H54 (cell line): ENCODE measurements around the gene CHST2.

Experiments used
- DNase-seq: peaks from one replicate; pipeline ENCODE4 v3.0.0; 2011; ENCODE audit warnings: low spot score, mixed read lengths; ENCODE audit not compliant: insufficient read length
- FAIRE-seq: peaks from 3 replicates; lab custom pipeline; 2011; peaks lifted over from hg19 to GRCh38; lab: Jason Lieb, UNC
- POLR2A ChIP-seq: IDR thresholded peaks from 2 replicates; pipeline ENCODE4 v1.6.1; 2011; ENCODE audit warnings: low read depth, mild to moderate bottlenecking, low read length

Gene CHST2

DNA sequence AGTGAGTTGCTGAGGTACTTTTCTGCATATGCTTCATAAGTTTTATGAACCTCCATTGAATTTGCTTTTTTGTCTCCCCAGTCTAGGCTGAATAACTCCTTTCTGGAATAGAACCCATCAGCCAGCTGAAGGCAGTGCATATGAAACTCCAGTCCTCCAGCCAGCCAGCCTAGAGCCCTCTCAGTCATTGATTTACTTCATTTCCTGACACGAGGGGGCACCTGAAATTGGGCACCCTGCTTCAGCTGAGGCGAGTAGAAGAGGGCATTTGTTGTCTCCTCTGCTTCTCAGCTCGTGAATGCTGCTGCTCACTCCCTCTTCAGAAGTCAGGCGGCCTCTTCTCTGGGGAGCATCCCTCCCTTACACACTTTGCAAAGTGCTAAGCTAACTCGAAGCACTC is 32.5 kb downstream of the CHST2 start:
- no peak for DNase-seq
- no peak for TF ChIP-seq POLR2A
- FAIRE-seq: no peak

DNA sequence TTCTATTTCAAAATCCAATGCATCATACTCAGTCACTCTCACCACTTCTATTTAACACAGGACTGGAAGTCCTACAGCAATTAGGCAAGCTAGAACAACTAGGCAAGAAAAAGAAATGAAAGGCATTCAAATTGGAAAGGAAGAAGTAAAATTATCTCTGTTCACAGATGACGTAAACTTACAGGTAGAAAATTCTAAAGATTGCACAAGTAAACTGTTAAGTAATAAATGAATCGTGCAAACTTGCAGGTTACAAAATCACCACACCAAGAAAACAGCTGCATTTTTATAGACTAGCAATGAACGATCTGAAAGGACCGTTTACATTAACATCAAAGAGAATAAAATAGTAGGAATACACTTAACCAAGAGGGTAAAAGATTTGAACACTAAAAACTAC is 36.2 kb downstream of the CHST2 start:
- TF ChIP-seq POLR2A: no peak
- DNase-seq (no peak), FAIRE-seq (no peak)

DNA sequence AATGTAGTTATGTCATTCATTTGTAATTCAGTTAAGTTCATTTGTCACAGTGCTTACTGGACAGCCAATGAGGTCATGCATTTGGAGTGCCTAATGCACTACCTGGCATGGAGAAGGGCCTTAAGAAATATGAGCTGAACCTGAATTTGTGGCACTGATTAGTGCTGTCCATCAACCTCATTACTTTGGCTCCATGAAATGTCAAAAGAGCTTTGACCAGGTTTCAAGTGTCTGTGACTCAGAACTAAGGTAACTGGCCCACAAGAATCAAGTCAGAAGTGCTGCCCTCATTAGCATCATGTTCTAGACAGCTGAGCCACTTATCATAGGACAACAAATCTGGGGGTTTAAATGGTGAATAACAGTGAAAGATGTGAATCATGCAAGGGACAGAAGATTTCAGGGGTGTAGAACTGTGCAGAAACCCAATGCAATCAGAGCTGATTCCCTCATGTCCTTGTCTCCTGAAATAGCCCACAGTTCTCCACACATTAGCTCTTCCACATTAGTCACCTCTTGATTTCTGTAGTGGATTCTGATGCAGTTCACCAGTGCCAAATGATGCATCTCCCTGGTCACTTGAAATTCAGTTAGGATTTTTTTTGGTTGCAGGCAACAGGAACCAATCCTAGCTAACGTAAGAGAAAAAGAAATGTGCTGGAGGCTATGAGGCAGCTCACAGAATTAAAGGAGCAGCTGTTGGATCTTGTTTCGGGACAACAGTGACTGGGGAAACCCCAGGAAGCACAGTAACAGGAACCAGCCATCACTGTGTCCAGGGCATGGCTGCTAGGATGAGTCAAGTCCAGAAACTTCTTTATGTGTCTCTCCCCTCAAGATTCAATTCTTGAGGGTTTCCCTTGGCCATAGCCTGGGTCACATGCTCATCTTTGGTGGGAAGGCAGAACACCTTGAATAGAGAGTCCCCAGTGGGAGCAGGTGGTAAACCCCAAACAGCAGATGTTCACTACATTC is 38.7 kb downstream of the CHST2 start:
- TF ChIP-seq POLR2A: no peak
- no peak for FAIRE-seq
- DNase-seq: no peak

DNA sequence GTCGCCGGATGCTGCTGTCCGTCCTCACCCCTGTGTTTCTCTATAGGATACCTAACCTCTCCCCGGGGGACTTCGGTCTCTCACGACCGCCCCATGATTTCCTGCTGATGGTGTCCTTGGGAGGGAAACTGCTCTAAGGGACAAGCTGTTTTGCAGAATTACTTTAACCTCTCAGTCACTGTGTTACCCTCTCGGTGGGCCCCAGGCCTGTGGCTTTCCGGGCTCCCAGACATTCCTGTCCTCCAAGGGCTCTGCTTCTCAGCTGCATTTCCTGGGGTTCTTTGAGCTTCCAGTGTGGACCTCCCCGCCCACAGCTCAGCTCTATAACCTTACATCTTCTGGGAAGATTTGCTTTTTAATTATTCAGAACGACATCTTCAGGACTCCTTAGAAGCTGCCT is 40.9 kb downstream of the CHST2 start:
- no peak for TF ChIP-seq POLR2A
- FAIRE-seq (no peak), DNase-seq (no peak)

DNA sequence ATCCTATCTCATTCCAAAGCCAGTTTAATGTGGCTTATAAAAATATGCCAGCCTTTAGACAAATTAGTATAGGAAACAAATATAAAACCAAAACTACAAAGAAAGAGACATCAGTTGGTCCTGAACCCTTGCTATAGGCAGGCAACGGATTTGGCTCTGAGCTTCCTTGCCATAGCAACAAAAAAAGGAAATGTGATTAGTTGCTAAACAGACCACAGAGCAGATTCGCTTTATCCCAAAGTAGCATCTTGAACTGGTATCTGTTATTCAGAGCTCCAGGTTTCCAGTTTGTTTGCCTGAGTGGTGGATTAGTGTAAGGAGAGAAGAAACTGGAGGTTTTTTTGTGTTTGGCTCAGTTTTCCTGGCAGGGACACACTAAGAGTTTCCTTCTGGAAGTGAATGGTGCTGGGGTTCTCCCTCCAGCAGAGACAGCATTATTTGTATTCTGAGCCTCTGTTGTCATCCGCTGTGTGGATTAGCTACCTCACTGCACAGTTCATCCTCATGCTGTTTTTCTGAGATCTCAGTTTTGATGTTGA is 44.1 kb downstream of the CHST2 start:
- no peak for FAIRE-seq

DNA sequence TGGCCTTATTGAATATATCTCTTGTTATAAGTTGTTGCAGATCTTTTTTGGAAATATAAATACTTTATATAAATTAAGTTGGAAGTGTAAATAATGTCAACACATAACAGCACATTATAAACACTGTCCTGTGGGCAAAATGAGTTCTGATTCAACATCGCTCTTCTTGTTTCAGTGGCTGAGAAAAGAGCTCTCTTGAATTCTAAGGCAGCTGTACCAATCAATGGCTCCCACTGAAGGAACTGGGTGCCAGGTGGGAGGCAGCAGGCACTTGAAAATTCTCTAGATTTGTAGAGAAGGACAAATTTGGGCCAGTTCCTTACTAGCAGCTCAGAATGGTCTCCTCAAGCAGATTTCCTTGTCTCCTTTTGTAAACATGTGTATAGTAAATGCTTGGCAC is 45.6 kb downstream of the CHST2 start:
- no peak for DNase-seq
- FAIRE-seq: no peak
- TF ChIP-seq POLR2A: no peak

More for the DNA sequence above, 44.1 kb downstream of the CHST2 start:
- no peak for TF ChIP-seq POLR2A
- DNase-seq: no peak

DNA sequence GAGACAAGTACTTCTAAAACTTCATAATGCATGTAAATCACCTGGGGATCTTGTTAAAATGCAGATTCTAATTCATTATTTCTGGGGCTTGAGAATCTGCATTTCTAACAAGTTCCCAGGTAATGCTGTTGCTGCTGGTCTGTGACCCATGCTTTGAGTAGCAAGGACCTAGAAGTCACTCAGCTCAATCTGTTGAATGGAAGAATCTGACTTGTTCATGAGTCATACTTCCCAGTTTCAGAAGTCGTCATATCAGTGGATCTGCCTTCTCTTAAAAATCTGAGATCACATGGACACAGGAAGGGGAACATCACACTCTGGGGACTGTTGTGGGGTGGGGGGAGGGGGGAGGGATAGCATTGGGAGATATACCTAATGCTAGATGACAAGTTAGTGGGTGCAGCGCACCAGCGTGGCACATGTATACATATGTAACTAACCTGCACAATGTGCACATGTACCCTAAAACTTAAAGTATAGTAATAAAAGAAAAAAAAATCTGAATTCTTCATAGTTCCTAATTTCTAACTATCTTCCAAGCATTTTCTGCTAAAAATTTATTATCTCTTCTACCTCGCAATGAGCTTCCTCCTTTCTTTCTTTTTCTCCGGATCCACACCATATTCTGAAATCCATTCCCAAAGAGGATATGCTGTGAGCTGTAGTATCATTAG is 46.2 kb downstream of the CHST2 start:
- FAIRE-seq: peak; percentile 81
- peak; percentile 35 for DNase-seq

DNA sequence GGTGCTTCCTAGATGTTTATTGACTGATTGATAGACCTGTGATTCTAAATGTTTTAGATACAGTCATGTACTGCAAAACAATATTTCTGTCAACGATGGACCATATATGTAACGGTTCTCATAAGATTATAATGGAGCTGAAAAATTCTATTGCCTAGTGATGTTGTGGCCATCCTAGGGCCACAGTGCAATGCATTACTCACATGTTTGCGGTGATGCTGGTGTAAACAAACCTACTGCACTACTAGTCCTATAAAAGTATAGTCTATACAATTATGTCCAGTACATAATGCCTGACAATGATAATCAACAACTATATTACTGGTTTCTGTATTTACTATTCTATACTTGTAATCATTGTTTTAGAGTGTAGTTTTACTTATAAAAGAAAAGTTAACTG is 46.8 kb downstream of the CHST2 start:
- FAIRE-seq: no peak
- DNase-seq: no peak
- TF ChIP-seq POLR2A: no peak

DNA sequence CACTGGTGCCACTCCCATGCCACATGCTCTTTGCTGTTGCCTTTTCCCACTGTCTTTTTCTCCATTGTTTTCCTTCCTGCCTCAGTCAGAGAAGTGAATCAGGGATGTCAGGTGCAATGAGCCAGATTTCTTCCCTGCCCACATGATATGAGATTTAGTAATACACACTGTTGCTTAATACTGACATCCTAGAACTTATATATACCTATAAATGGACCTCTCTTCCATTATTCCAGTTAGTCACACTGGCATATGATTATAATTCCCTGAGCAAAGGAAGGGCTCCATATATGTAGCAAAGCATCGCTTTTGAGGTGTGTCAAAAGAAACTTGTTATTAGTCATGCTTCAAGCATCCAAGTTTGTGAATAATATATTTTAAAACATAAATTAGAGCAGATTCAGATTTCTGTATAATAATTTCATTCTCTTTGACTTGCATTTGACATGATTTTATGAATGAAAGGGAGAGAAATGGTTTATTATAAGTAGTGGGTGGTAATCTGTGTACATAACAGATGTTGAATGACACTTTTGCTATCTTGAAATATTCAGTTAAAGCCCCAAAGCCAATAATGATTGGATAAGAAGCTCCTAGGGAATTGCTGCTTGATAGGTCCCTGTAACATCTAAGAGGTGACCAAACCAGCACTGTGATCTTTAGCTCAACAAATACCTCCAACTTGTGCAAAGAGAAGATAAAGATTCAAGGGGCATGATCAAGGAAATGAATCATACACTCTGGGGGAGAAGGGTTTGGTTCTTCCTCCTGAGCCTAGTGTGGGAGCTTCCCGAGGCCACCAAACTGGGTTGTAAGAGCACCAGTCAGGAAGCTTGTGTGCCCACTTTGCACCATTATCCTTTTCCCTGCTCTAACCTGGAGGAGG is 48.6 kb downstream of the CHST2 start:
- DNase-seq (no peak), FAIRE-seq (peak; percentile 38)
- TF ChIP-seq POLR2A: no peak

DNA sequence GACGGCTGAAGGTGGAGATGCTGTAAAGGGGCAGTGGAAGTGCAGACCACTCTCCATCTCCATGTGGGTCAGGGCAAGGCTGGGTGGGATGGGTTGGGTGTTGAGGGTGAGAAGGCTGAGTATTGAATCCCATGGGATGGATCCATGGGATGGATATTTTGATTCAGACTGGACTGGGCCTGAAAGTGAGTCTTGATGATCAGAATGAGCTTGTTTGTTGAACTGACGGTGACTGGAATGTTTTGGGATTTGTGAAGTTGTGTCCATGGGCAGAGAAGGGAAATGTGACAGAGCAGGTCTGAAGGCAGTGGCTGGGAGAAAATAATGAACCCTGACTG is 49.3 kb downstream of the CHST2 start:
- DNase-seq (no peak), FAIRE-seq (no peak)
- TF ChIP-seq POLR2A: no peak

DNA sequence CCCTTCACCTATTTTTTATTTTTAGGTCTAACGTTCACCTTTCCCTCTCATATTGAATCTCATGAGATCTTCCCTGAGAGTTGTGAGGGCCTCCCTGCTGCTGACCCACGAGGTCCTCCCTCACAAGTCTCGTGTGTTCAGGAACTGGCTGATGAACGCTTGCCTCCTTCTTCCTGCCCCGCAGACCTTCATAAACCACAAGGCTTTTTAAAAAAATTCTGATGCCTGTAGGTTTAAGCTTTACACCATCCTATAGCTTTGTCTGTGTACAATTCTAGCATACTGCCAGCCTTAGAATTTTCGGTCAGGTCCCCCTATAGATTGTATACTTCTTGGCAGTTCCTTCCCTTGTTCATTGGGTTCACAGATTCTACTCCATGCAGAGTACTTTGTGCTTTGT is 50.5 kb downstream of the CHST2 start:
- DNase-seq (no peak), FAIRE-seq (no peak)

DNA sequence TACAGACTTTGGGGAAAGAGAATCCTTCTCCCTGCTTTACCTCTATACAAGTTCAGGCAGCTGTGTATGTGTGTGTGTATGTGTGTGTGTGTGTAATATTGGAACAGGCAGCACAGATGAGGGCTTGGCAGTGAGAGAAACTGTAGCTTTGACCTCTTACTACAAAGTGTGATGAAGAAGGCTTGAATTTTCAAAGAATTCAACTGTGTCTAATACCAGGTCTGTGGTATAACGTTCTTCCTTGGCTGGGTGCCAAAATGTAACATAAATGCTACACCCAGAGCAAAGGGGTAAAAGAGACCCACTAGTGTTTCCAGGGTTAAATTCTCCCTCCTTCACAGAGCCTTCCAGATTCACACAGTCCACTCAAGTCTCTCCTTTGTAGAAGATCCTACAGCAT is 51.1 kb downstream of the CHST2 start:
- FAIRE-seq (no peak), DNase-seq (no peak)
- TF ChIP-seq POLR2A: no peak

More for the DNA sequence above, 50.5 kb downstream of the CHST2 start:
- no peak for TF ChIP-seq POLR2A

DNA sequence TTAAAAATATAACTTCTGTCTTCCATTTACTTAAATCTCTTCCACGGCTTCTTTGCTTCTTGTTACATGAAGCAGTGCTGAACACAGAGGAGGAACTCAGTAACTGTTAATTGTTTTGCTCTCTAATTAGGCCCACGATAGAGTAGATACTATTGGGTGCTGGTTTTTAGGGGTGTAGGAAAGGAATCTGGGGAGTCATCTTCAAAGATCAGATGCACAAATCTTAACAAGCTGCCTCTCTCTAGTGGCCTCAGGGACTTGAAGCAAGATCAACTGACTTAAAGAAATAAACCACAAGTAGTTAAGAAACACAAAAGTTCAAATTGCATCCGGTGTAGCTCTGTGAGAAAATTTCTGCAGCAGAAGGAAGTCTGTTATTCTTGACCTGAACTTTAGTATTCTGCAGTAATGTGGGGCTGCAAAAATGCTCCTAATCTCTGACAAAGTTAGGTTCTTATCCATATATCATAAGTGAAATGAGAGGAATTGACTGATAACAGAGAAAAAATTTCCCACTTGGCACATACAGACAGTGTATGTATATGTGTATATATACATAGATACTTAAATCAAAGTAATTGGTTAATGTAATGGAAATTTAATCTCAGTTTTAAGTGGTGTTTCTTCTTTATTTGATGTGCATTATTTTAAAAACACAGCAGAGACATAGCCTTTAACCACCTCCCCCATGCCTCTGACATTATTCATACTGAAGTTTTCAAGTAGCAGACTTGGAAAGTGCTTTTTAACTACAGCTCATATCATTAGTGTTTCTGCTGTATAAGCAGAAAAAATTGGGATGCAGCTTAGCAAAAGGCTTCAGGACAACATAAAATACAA is 51.8 kb downstream of the CHST2 start:
- TF ChIP-seq POLR2A: no peak
- FAIRE-seq (no peak), DNase-seq (no peak)
